OCI-LY1 (cell line): ENCODE data around the gene APOLD1.

Source experiments
- H2AFZ ChIP-seq: fragments of 200-600 bp; sonication (generic), shearing (Covaris generic); 2 replicates; pipeline ENCODE4 v1.6.0; 2014; ENCODE audit warnings: antibody characterized with exemption, mild to moderate bottlenecking, low read length
- H3F3A ChIP-seq: fragments of 200-600 bp; sonication (generic), shearing (Covaris generic); 2 replicates; pipeline ENCODE4 v1.6.0; 2014; ENCODE audit warnings: mild to moderate bottlenecking, antibody characterized with exemption, low read length, moderate library complexity; ENCODE audit not compliant: insufficient read depth
- H3K27ac ChIP-seq: fragments of 200-600 bp; sonication (generic); 2 replicates; pipeline ENCODE4 v1.5.1; 2014; ENCODE audit warnings: low read length, mixed run types, mild to moderate bottlenecking, low read depth; ENCODE audit not compliant: poor library complexity, severe bottlenecking
- H3K27me3 ChIP-seq: fragments of 200-600 bp; sonication (generic); 2 replicates; pipeline ENCODE4 v1.6.0; 2014; ENCODE audit warnings: antibody characterized with exemption, mild to moderate bottlenecking, low read length, moderate library complexity; ENCODE audit not compliant: insufficient read depth
- H3K36me3 ChIP-seq: fragments of 200-600 bp; sonication (generic); 2 replicates; pipeline ENCODE4 v1.6.1; 2014; ENCODE audit warnings: mild to moderate bottlenecking, antibody characterized with exemption, low read length, moderate library complexity, mixed read lengths; ENCODE audit not compliant: insufficient read depth
- H3K4me1 ChIP-seq: fragments of 200-600 bp; sonication (generic); 2 replicates; pipeline ENCODE4 v1.5.1; 2014; ENCODE audit warnings: mild to moderate bottlenecking, low read length, moderate library complexity; ENCODE audit not compliant: insufficient read depth, severe bottlenecking
- H3K4me2 ChIP-seq: fragments of 200-600 bp; sonication (generic), shearing (Covaris generic); 2 replicates; pipeline ENCODE4 v1.6.1; 2014; ENCODE audit warnings: low read length
- H3K4me3 ChIP-seq: fragments of 200-600 bp; sonication (generic); 2 replicates; pipeline ENCODE4 v1.5.1; 2014; ENCODE audit warnings: low read length, low read depth, mild to moderate bottlenecking, mixed read lengths; ENCODE audit not compliant: poor library complexity, severe bottlenecking
- H3K79me2 ChIP-seq: fragments of 200-600 bp; shearing (Covaris generic); 2 replicates; pipeline ENCODE4 v1.6.1; 2016; ENCODE audit warnings: mixed run types, low read length, mixed read lengths; ENCODE audit not compliant: insufficient read depth
- H3K9ac ChIP-seq: fragments of 200-600 bp; sonication (generic), shearing (Covaris generic); 2 replicates; pipeline ENCODE4 v1.6.1; 2014; ENCODE audit warnings: mild to moderate bottlenecking, low read length, mixed read lengths
- H3K9me2 ChIP-seq: fragments of 200-600 bp; sonication (generic), shearing (Covaris generic); 2 replicates; pipeline ENCODE4 v1.6.1; 2014; ENCODE audit warnings: low read depth, mild to moderate bottlenecking, low read length, mixed read lengths
- H3K9me3 ChIP-seq: fragments of 200-600 bp; shearing (Covaris generic); 2 replicates; pipeline ENCODE4 v1.6.1; 2014; ENCODE audit warnings: low read length, mixed read lengths
- H4K20me1 ChIP-seq: fragments of 200-600 bp; sonication (generic), shearing (Covaris generic); 2 replicates; pipeline ENCODE4 v1.6.0; 2016; ENCODE audit warnings: mild to moderate bottlenecking, low read length; ENCODE audit not compliant: insufficient read depth
- CTCF ChIP-seq: fragments of 200-600 bp; sonication (generic), shearing (Covaris generic); IDR thresholded peaks from 2 replicates; pipeline ENCODE4 v1.5.1; 2017; ENCODE audit warnings: mild to moderate bottlenecking, antibody characterized with exemption, low read length, moderate library complexity, mixed read lengths
- EZH2 ChIP-seq: fragments of 200-600 bp; sonication (generic), shearing (Covaris generic); IDR thresholded peaks from 2 replicates; pipeline ENCODE4 v1.8.0; 2017; ENCODE audit warnings: borderline replicate concordance, mixed run types, mild to moderate bottlenecking, antibody characterized with exemption, low read length, moderate library complexity, mixed read lengths

The APOLD1 gene

GRCh38 chr12:12812174-12812573 is 26.7 kb downstream of the APOLD1 start:
- no peaks in the 10 kb centered on the region for H3K27me3 ChIP-seq
- no peak overlapping the region for H3K4me3 ChIP-seq
- H3K9me2 ChIP-seq, result no peaks in the 10 kb centered on the region
- no peaks in the 10 kb centered on the region for H3K9me3 ChIP-seq
- TF ChIP-seq CTCF (no peak), EZH2 (no peak)
- no peaks in the 10 kb centered on the region for H4K20me1 ChIP-seq
- H3K27ac ChIP-seq, result no peak overlapping the region
- peaks cover 30% of the 10 kb centered on the region for H3K79me2 ChIP-seq
- H3K4me1 ChIP-seq, result peaks cover 20% of the 10 kb centered on the region
- no peak overlapping the region for H3K9ac ChIP-seq
- no peaks in the 10 kb centered on the region for H3F3A ChIP-seq
- no peak overlapping the region for H2AFZ ChIP-seq
- peaks cover 20% of the 10 kb centered on the region for H3K36me3 ChIP-seq
- no peak overlapping the region for H3K4me2 ChIP-seq

GRCh38 chr12:12812618-12813119 is 27.2 kb downstream of the APOLD1 start:
- Histone ChIP-seq H3K4me3 (no peak overlapping the region), H3K9me3 (no peaks in the 10 kb centered on the region), H3K9ac (no peak overlapping the region)

GRCh38 chr12:12813120-12814101 is 28.0 kb downstream of the APOLD1 start, which contains the start of gene DDX47:
DDX47 (plus strand) TSS chr12:12813346; CDS start chr12:12813368, 22 bp downstream.
- H3K9me2 ChIP-seq, result no peaks in the 10 kb centered on the region
- no peaks in the 10 kb centered on the region for H3K9me3 ChIP-seq
- peaks cover 30% of the 10 kb centered on the region for H3K79me2 ChIP-seq
- no peak within 1 kb of the TSS for H2AFZ ChIP-seq
- H3K4me3 ChIP-seq, result peak within 1 kb of the TSS; percentile 99
- TF ChIP-seq CTCF (peak; percentile 84), EZH2 (no peak)
- H4K20me1 ChIP-seq, result no peaks in the 10 kb centered on the region
- peaks cover 23% of the 10 kb centered on the region for H3K36me3 ChIP-seq
- peak within 1 kb of the TSS; percentile 3 for H3K27ac ChIP-seq
- peak within 1 kb of the TSS; percentile 100 for H3K4me2 ChIP-seq
- no peaks in the 10 kb centered on the region for H3K27me3 ChIP-seq
- peaks cover 13% of the 10 kb centered on the region for H3K4me1 ChIP-seq
- peak within 1 kb of the TSS; percentile 97 for H3K9ac ChIP-seq
- H3F3A ChIP-seq, result no peaks in the 10 kb centered on the region

More at GRCh38 chr12:12812618-12813119, 27.2 kb downstream of the APOLD1 start:
- peaks cover 20% of the 10 kb centered on the region for H3K4me1 ChIP-seq
- peak overlapping the region; percentile 12; the same call in 1 of the 2 replicates for H3K4me2 ChIP-seq
- no peak for TF ChIP-seq EZH2
- TF ChIP-seq CTCF, result no peak
- peaks cover 23% of the 10 kb centered on the region for H3K36me3 ChIP-seq
- H3K27me3 ChIP-seq, result no peaks in the 10 kb centered on the region
- no peak overlapping the region for H2AFZ ChIP-seq
- peaks cover 30% of the 10 kb centered on the region for H3K79me2 ChIP-seq
- H3K27ac ChIP-seq, result no peak overlapping the region
- H3K9me2 ChIP-seq, result no peaks in the 10 kb centered on the region
- H4K20me1 ChIP-seq, result no peaks in the 10 kb centered on the region
- H3F3A ChIP-seq, result no peaks in the 10 kb centered on the region
